Activated CD8-positive, alpha-beta T cell treated with anti-CD3 and anti-CD28 coated beads for 36 hours (primary cell): ENCODE measurements around the gene KLF16. TPM values are rescaled to one million over a fixed set of nuclear protein-coding genes. Genes with fewer than 3 reads are reported as not detected.

Experiments
- ATAC-seq: fragments of 200-7000 bp; cut with Tn5 transposase; one replicate; pipeline ENCODE4 v1.10.0; 2021; ENCODE audit warnings: mild to moderate bottlenecking, moderate library complexity
- CTCF ChIA-PET: fragments of 350-600 bp; sonication (Branson Sonifier 250); formaldehyde crosslinking; loops from one replicate; lab custom pipeline; 2021; ENCODE audit warnings: antibody characterized with exemption; lab: Charles Lee
- POLR2A ChIA-PET: fragments of 350-600 bp; sonication (Branson Sonifier 250); formaldehyde crosslinking; loops from one replicate; lab custom pipeline; 2021; ENCODE audit warnings: antibody characterized with exemption; lab: Charles Lee
- DNase-seq: peaks from one replicate; pipeline ENCODE4 v3.0.0-alpha.2; 2020
- H3K27ac Mint-ChIP-seq: one replicate; pipeline ENCODE4 v1.8.0; 2021; ENCODE audit warnings: mild to moderate bottlenecking, mixed read lengths
- H3K27me3 Mint-ChIP-seq: one replicate; pipeline ENCODE4 v1.8.0; 2021; ENCODE audit warnings: mixed read lengths
- H3K36me3 Mint-ChIP-seq: one replicate; pipeline ENCODE4 v1.8.0; 2021; ENCODE audit warnings: low read depth, mixed read lengths
- H3K4me1 Mint-ChIP-seq: one replicate; pipeline ENCODE4 v1.8.0; 2021; ENCODE audit warnings: low read depth, mixed read lengths
- H3K4me3 Mint-ChIP-seq: one replicate; pipeline ENCODE4 v1.8.0; 2021; ENCODE audit warnings: mild to moderate bottlenecking, moderate library complexity, mixed read lengths
- H3K9me3 Mint-ChIP-seq: one replicate; pipeline ENCODE4 v1.8.0; 2021; ENCODE audit warnings: mixed read lengths
- intact Hi-C: fragments of 100-400 bp; cut with micrococcal nuclease; formaldehyde crosslinking; loops from one replicate; pipeline ENCODE4 v1.10.0; 2022
- total RNA-seq, 2 experiments: library from RNA; stranded (reverse); gene quantifications; one replicate each; pipeline ENCODE4 v1.2.3, GENCODE V29; 2021
- TF ChIP-seq, protein P1 (sequence below): fragments of 200-600 bp; IDR thresholded peaks from one replicate; pipeline ENCODE4 v1.8.0; 2022; ENCODE audit warnings: antibody characterized with exemption, mild to moderate bottlenecking

Gene KLF16
- total RNA-seq, 2 experiments from 2014 or later, result 25.6 to 27.7 TPM

DNA sequence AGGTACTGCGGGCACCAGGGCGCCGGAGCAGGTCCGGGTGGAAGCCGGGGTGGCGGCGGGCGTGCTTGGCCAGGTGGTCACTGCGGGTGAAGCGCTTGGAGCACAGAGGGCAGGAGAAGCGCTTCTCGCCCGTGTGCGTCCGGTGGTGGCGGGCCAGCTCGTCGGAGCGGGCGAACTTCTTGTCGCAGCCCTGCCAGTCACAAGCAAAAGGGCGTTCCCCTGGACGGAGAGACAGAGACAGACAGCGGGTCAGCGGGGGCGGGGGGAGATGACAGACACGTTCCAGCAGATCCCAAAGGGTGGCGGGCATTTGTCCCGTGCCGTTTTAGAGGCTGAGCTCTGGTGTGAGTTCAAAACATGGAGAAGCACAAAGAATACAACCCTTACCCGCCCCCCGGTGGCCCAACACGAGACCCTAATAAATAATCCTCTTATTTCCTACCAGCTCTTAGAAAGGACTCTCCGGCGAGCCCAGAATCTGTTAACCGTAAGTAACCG, 8.8 kb downstream of the KLF16 start:
- H3K4me1 Mint-ChIP-seq, result peaks cover 58% of the 10 kb centered on the region
- DNase-seq (peak; percentile 33), ATAC-seq (no peak)
- H3K27me3 Mint-ChIP-seq, result no peaks in the 10 kb centered on the region
- intact Hi-C loops, result no loop called here
- CTCF ChIA-PET, result interaction anchor here (0.8 to 4.0 kb wide), 3 partner anchors 17 to 54 kb away, joined by 3 to 19 read pairs (median 3); no protein-coding TSS in a partner anchor
- TF ChIP-seq, protein P1, sequence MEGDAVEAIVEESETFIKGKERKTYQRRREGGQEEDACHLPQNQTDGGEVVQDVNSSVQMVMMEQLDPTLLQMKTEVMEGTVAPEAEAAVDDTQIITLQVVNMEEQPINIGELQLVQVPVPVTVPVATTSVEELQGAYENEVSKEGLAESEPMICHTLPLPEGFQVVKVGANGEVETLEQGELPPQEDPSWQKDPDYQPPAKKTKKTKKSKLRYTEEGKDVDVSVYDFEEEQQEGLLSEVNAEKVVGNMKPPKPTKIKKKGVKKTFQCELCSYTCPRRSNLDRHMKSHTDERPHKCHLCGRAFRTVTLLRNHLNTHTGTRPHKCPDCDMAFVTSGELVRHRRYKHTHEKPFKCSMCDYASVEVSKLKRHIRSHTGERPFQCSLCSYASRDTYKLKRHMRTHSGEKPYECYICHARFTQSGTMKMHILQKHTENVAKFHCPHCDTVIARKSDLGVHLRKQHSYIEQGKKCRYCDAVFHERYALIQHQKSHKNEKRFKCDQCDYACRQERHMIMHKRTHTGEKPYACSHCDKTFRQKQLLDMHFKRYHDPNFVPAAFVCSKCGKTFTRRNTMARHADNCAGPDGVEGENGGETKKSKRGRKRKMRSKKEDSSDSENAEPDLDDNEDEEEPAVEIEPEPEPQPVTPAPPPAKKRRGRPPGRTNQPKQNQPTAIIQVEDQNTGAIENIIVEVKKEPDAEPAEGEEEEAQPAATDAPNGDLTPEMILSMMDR, result no peak
- peak overlapping the region; percentile 85 for H3K4me3 Mint-ChIP-seq
- H3K27ac Mint-ChIP-seq, result peak overlapping the region; percentile 82
- POLR2A ChIA-PET, result interaction anchor here (1.3 kb wide), 1 partner anchor 20 kb away, joined by 5 read pairs; no protein-coding TSS in a partner anchor
- H3K9me3 Mint-ChIP-seq, result no peaks in the 10 kb centered on the region
- H3K36me3 Mint-ChIP-seq, result peaks cover 5% of the 10 kb centered on the region

DNA sequence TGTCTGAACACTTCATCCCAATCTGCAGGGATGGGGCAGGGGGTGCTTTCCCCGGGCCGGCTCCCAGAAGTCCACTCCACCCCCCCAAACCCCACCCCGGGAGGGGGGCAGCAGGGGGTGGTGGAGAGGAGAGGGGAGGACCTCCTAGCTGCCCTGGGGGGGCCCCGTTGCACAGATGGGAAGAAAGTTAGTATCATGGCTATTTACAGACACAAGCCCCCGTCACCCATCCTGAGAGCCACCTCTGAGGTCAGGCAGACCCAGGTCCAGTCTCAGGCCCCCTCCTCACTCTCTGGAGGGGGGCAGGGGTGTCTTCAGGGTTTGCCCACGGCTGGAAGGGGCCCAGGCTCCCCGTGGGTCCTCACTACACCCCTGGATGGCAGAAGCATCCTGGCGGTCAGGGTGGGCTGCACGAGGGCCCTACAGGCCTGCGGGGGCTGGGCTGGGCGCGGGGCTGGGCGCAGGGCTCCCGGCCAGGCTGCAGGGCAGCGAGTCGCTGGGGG, 9.3 kb downstream of the KLF16 start:
- ChIA-PET POLR2A (no interaction called here), CTCF (interaction anchor here (1.0 to 4.0 kb wide), 2 partner anchors 16 to 29 kb away, joined by 3 to 19 read pairs; no protein-coding TSS in a partner anchor)
- DNase-seq (no peak), ATAC-seq (no peak)
- H3K36me3 Mint-ChIP-seq, result peaks cover 5% of the 10 kb centered on the region
- no peaks in the 10 kb centered on the region for H3K27me3 Mint-ChIP-seq
- H3K4me1 Mint-ChIP-seq, result peaks cover 57% of the 10 kb centered on the region
- TF ChIP-seq, protein P1, result no peak
- no peak overlapping the region for H3K27ac Mint-ChIP-seq
- H3K4me3 Mint-ChIP-seq, result no peak overlapping the region
- no peaks in the 10 kb centered on the region for H3K9me3 Mint-ChIP-seq
- intact Hi-C loops, result no loop called here

DNA sequence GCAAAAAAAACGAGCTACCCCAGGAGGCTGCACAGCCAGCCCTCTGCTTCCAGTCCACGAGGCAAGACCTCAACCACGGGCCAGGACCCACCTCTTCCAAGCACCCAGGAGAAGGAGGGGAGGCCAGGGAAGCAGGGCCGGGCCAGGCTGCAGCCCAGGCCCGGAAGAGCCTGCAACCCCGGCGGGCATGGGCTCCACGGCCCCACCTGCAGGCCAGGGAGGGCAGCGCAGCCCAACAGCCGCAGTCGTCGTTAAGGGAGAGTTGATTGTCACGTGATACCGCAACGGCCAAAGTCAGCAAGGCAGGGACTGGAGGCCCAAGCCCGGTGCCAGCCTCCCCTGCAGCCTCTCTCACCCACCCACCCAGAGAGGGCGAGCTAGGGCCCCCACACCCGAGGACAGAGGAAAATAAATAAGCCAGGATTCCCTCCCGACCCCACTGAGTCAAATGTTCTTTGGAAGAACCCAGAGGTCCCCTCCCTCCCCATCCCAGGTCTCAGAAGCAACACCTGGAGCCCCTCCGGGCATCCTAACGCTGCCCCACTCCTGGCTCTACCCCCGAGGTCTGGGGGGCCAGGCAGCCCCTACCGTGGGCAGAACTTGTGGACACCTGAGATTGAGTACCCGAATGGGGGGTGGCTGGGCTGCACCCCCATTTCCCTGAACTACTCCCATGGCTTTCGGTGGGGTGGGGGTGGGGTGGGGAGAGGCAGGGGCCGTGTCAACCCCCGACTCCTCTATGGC, 9.9 kb downstream of the KLF16 start:
- Mint-ChIP-seq H3K36me3 (peaks cover 5% of the 10 kb centered on the region), H3K9me3 (no peaks in the 10 kb centered on the region), H3K4me3 (peak overlapping the region; percentile 47), H3K27me3 (no peaks in the 10 kb centered on the region), H3K27ac (peak overlapping the region; percentile 88), H3K4me1 (peaks cover 55% of the 10 kb centered on the region)
- POLR2A ChIA-PET, result no interaction called here
- intact Hi-C loops, result no loop called here
- ATAC-seq (peak; percentile 48), DNase-seq (peak; percentile 92)
- CTCF ChIA-PET, result interaction anchor here (1.0 to 4.0 kb wide), 3 partner anchors 16 to 29 kb away, joined by 3 to 19 read pairs (median 5); no protein-coding TSS in a partner anchor
- TF ChIP-seq, protein P1, result peak; percentile 83

- ATAC-seq (no peak), DNase-seq (peak; percentile 33)
- intact Hi-C loops, result no loop called here
- peak overlapping the region; percentile 88 for H3K27ac Mint-ChIP-seq
- ChIA-PET CTCF (interaction anchor here (1.5 to 4.0 kb wide), 2 partner anchors 15 to 23 kb away, joined by 5 to 19 read pairs; no protein-coding TSS in a partner anchor), POLR2A (interaction anchor here (0.7 kb wide), 1 partner anchor 24 kb away, joined by 3 read pairs; no protein-coding TSS in a partner anchor)
- H3K4me1 Mint-ChIP-seq, result peaks cover 47% of the 10 kb centered on the region
- H3K27me3 Mint-ChIP-seq, result no peaks in the 10 kb centered on the region
- TF ChIP-seq, protein P1, result no peak
- H3K9me3 Mint-ChIP-seq, result no peaks in the 10 kb centered on the region
- peak overlapping the region; percentile 37 for H3K4me3 Mint-ChIP-seq
- peaks cover 5% of the 10 kb centered on the region for H3K36me3 Mint-ChIP-seq
These were observed 10.7 kb downstream of the KLF16 start for GRCh38 chr19:1852581-1853128.
